ENCODE results near the gene PLA2G7.

DNA sequence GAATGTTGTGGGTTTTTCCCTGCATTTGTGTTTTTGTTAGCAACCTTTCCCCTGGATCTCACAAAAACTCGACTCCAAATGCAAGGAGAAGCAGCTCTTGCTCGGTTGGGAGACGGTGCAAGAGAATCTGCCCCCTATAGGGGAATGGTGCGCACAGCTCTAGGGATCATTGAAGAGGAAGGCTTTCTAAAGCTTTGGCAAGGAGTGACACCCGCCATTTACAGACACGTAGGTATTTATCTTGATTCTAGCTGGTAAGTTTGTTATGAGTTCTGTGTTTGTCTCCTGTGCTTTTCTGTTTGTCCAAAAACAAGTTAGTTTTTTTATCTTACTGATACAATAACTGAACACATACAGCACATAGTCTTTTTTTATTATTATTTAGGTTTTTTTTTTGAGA lies 79.4 kb downstream of the PLA2G7 start:
- TF ChIP-seq POLR2A (IDR thresholded peaks at IDR 0.05): no peak
- TF ChIP-seq CTCF (IDR thresholded peaks at IDR 0.05): no peak

All from tibial nerve (tissue), 3 donors.